ENCODE results near the gene DCDC1. TPM values are rescaled to one million over a fixed set of nuclear protein-coding genes. Genes with fewer than 3 reads are reported as not detected.

DCDC1 gene
- polyA plus RNA-seq, 2 of the 4 experiments (the other 2 are of a cell fraction), result 2.8 to 9.5 TPM

DNA sequence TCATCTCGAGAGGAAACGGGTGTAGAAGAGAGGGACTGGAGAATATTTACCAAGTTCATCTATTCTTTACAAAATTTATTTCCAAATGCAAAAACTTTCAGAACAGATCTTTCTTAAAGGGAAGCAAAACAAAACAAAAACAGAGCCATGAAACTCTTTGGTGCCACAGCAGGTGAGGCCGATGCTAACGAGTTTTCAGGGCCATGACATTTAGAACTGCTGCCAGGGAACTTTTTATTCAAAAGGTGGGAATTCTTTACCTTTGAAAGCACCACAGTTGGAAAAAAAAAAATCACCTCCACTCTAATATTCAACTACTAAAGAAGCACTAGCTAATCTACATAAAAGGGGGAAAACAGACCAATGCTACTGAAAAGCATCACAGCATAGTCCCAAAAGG, 230.1 kb downstream of the DCDC1 start:
- Histone ChIP-seq H3K9me3 (no peaks in the 10 kb centered on the region), H3K4me1 (no peaks in the 10 kb centered on the region), H3K4me3 (no peak overlapping the region), H3K4me2 (no peak overlapping the region), H3K27ac (no peak overlapping the region)
- WGBS (ENCODE audit: missing lambda C conversion rate), result 35% methylated on average over 4 of the region's 4 CpGs
- no peak for TF ChIP-seq BHLHE40 (IDR thresholded peaks at IDR 0.05; ENCODE audit: low read depth, low read length)
- CTCF ChIA-PET, result interaction anchor here (1.9 kb wide), 1 partner anchor 32 kb away, joined by 4 read pairs; no protein-coding TSS in a partner anchor
- no peak for FAIRE-seq
- DNase-seq (ENCODE audit: low read depth in 1 of 2, low spot score in 1 of 2), result no peak
- POLR2A ChIA-PET, result no interaction called here
- no peak for ATAC-seq

DNA sequence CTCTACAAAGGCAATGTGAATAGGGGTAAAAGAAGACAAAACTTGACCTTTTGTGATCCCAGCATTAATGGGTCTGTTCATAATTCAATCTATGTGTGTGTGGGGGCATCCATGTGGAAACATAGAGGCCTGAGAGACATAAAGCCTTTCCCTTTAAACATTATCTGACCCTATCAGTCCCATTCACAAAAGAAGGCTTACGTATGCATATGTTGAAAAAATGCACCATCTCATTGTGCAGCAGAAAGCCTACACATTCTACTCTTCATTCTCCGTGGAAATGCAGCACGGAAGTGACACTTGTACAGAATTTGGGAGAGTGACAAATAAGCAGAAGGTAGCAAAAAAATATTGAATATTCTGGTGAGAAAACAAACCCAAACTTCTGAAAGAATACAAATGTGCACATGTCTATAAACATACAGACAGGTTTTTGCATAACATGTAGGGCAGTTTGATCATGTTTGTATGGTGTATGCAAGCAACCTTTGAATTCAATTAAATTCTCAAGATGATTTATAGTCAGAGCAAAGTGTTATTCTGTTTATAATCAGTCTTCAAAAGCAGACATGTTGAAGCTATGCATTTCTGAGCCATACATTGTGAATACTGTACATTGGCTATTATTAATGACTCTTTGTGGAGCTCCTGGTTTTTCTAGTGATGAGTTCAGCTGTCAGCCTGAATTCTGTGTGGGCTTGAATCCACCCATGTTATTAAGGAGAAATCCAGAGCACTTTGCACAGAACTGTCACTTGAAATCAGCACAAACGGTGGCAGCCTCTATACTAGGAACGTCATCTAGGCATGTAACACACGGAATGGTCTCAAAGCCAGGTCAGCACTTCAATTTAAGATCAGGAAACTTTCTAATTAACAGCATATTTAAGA, 236.8 kb downstream of the DCDC1 start:
- Histone ChIP-seq H3K4me1 (no peaks in the 10 kb centered on the region), H3K4me2 (no peak overlapping the region), H3K9me3 (no peaks in the 10 kb centered on the region), H3K27ac (no peak overlapping the region), H3K4me3 (no peak overlapping the region)
- WGBS (ENCODE audit: missing lambda C conversion rate), result 53% methylated on average over 6 of the region's 6 CpGs
- no peak for ATAC-seq
- TF ChIP-seq HOXB13 (CRISPR knock-in tag; IDR thresholded peaks at IDR 0.05; ENCODE audit: low read depth) (no peak), CHD4 (IDR thresholded peaks at IDR 0.05; ENCODE audit: borderline replicate concordance) (no peak), RARB (CRISPR knock-in tag; IDR thresholded peaks at IDR 0.05) (no peak), HEYL (CRISPR knock-in tag; IDR thresholded peaks at IDR 0.05) (no peak), HOXA7 (CRISPR knock-in tag; IDR thresholded peaks at IDR 0.05) (no peak)
- FAIRE-seq, result no peak
- DNase-seq (ENCODE audit: low read depth in 1 of 2, low spot score in 1 of 2), result no peak
- CTCF ChIA-PET, result no interaction called here
- POLR2A ChIA-PET, result no interaction called here

DNA sequence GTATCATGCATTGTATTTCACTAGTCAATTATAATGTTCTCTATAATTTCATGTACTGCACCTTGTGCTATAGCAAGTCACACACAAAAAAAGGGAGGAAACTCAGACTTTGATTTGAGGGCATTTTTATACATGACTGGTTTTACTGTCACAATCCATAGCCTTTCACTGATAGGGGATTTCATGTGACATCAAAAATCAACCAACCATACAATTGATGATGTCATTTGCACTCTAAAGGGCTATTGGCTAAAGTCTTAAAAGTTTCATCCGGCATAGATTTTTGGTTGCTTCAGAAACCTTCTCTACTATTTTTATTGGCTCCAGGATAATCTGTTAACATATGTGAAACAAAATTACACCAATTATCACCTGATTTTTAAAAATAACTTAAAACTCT, 237.8 kb downstream of the DCDC1 start:
- H3K27ac ChIP-seq, result no peak overlapping the region
- ATAC-seq (no peak), DNase-seq (ENCODE audit: low read depth in 1 of 2, low spot score in 1 of 2) (no peak), FAIRE-seq (no peak)
- H3K4me3 ChIP-seq, result no peak overlapping the region
- WGBS (ENCODE audit: missing lambda C conversion rate), result 14% methylated on average over 1 of the region's 1 CpG
- no peak for TF ChIP-seq RFX5 (IDR thresholded peaks at IDR 0.05)
- no peak for TF ChIP-seq RARB (CRISPR knock-in tag; IDR thresholded peaks at IDR 0.05)
- no peak for TF ChIP-seq KDM1A (IDR thresholded peaks at IDR 0.05; ENCODE audit: low read depth)
- TF ChIP-seq HDAC2 (IDR thresholded peaks at IDR 0.05), result no peak
- TF ChIP-seq, protein P1, sequence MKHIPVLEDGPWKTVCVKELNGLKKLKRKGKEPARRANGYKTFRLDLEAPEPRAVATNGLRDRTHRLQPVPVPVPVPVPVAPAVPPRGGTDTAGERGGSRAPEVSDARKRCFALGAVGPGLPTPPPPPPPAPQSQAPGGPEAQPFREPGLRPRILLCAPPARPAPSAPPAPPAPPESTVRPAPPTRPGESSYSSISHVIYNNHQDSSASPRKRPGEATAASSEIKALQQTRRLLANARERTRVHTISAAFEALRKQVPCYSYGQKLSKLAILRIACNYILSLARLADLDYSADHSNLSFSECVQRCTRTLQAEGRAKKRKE (CRISPR knock-in tag; IDR thresholded peaks at IDR 0.05; ENCODE audit: low read depth), result no peak
- TF ChIP-seq, protein P2, sequence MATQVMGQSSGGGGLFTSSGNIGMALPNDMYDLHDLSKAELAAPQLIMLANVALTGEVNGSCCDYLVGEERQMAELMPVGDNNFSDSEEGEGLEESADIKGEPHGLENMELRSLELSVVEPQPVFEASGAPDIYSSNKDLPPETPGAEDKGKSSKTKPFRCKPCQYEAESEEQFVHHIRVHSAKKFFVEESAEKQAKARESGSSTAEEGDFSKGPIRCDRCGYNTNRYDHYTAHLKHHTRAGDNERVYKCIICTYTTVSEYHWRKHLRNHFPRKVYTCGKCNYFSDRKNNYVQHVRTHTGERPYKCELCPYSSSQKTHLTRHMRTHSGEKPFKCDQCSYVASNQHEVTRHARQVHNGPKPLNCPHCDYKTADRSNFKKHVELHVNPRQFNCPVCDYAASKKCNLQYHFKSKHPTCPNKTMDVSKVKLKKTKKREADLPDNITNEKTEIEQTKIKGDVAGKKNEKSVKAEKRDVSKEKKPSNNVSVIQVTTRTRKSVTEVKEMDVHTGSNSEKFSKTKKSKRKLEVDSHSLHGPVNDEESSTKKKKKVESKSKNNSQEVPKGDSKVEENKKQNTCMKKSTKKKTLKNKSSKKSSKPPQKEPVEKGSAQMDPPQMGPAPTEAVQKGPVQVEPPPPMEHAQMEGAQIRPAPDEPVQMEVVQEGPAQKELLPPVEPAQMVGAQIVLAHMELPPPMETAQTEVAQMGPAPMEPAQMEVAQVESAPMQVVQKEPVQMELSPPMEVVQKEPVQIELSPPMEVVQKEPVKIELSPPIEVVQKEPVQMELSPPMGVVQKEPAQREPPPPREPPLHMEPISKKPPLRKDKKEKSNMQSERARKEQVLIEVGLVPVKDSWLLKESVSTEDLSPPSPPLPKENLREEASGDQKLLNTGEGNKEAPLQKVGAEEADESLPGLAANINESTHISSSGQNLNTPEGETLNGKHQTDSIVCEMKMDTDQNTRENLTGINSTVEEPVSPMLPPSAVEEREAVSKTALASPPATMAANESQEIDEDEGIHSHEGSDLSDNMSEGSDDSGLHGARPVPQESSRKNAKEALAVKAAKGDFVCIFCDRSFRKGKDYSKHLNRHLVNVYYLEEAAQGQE (IDR thresholded peaks at IDR 0.05), result no peak
- TF ChIP-seq CBX8 (IDR thresholded peaks at IDR 0.05), result no peak
- no peak for TF ChIP-seq JUNB (IDR thresholded peaks at IDR 0.05)
- POLR2A ChIA-PET, result no interaction called here
- H3K9me3 ChIP-seq, result no peaks in the 10 kb centered on the region
- no peaks in the 10 kb centered on the region for H3K4me1 ChIP-seq
- CTCF ChIA-PET, result no interaction called here
- H3K4me2 ChIP-seq, result no peak overlapping the region

DNA sequence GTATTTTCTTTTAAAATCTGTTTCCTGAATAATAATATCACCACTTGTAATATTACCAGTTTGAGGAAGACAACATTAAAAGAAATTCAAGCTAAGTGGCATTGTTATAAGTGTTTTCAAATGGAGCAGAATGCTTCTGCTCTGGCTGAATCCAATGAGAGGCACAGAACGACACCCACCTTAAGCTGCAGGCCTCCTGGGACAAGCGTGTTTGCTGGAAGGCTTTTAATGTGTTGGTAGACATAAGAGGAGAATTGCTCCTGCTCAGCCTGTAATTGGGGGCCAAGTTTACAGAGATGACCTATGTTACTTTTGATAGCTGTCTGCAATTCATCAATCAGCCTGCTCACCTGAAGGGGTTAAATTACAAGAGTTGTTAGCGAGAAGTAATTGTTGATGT, 242.2 kb downstream of the DCDC1 start:
- Histone ChIP-seq H3K9me3 (peaks cover 3% of the 10 kb centered on the region; the same call in 1 of the 3 replicates), H3K27ac (no peak overlapping the region), H3K4me3 (no peak overlapping the region), H3K4me1 (no peaks in the 10 kb centered on the region), H3K4me2 (no peak overlapping the region)
- 41% methylated on average over 3 of the region's 3 CpGs for WGBS (ENCODE audit: missing lambda C conversion rate)
- ATAC-seq (no peak), DNase-seq (ENCODE audit: low read depth in 1 of 2, low spot score in 1 of 2) (no peak), FAIRE-seq (no peak)
- ChIA-PET CTCF (interaction anchor here (1.7 kb wide), 1 partner anchor 10 kb away, joined by 3 read pairs; no protein-coding TSS in a partner anchor), POLR2A (no interaction called here)
- TF ChIP-seq ZFP36 (IDR thresholded peaks at IDR 0.05; ENCODE audit: borderline replicate concordance, partially characterized antibody) (no peak), ESRRA (IDR thresholded peaks at IDR 0.05; ENCODE audit: borderline replicate concordance, low read length) (no peak), BHLHE40 (IDR thresholded peaks at IDR 0.05; ENCODE audit: low read depth, low read length) (no peak), HOXB13 (CRISPR knock-in tag; IDR thresholded peaks at IDR 0.05; ENCODE audit: low read depth) (no peak), RAD21 (conservative IDR thresholded peaks at IDR 0.05 in 1 of 2, IDR thresholded peaks at IDR 0.05 in 1 of 2) (no peak), NR3C1 (IDR thresholded peaks at IDR 0.05) (no peak), ZSCAN20 (CRISPR knock-in tag; IDR thresholded peaks at IDR 0.05) (no peak), RCOR1 (IDR thresholded peaks at IDR 0.05; ENCODE audit: low read depth, low read length) (no peak)
- TF ChIP-seq, protein P3, sequence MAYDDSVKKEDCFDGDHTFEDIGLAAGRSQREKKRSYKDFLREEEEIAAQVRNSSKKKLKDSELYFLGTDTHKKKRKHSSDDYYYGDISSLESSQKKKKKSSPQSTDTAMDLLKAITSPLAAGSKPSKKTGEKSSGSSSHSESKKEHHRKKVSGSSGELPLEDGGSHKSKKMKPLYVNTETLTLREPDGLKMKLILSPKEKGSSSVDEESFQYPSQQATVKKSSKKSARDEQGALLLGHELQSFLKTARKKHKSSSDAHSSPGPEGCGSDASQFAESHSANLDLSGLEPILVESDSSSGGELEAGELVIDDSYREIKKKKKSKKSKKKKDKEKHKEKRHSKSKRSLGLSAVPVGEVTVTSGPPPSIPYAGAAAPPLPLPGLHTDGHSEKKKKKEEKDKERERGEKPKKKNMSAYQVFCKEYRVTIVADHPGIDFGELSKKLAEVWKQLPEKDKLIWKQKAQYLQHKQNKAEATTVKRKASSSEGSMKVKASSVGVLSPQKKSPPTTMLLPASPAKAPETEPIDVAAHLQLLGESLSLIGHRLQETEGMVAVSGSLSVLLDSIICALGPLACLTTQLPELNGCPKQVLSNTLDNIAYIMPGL (CRISPR knock-in tag; IDR thresholded peaks at IDR 0.05; ENCODE audit: borderline replicate concordance), result no peak

Measured in A549 (cell line).